ENCODE measurements around the gene EMC9.

DNA sequence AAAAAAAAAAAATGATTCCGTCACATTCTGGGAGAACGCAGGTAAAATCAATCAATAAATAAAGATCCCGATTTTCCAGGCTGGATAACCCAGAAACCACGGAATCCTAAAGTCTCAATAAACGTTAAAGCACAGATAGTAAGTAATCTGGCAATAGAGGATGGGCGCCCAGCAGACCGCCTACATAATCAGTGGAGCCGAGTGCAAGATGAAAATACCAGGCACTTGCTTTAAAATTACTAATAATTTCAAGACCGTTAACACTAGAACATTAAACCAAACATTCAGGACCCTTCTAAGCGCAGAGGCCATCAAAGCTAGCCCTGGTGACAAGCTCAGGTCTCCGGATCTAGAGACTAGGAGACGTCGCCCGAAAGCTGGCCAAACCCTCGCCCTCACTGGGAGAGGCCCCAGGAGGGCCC, 28.0 kb downstream of the EMC9 start:
- TF ChIP-seq SIN3A (conservative IDR thresholded peaks at IDR 0.05 in 1 of 2, IDR thresholded peaks at IDR 0.05 in 1 of 2; ENCODE audit: low read depth in 1 of 2, low read length in 2 of 2): no peak
- no peak for TF ChIP-seq KDM5A (IDR thresholded peaks at IDR 0.05; ENCODE audit: low read length)

All from H1 (cell line).